ENCODE results near the gene LIPN. TPM values are rescaled to one million over a fixed set of nuclear protein-coding genes. Genes with fewer than 3 reads are reported as not detected.

Gene LIPN
- total and polyA plus RNA-seq, 2 donors (not counting 3 experiments of a cell fraction or from before 2014, with no cell fraction given), result not detected

DNA sequence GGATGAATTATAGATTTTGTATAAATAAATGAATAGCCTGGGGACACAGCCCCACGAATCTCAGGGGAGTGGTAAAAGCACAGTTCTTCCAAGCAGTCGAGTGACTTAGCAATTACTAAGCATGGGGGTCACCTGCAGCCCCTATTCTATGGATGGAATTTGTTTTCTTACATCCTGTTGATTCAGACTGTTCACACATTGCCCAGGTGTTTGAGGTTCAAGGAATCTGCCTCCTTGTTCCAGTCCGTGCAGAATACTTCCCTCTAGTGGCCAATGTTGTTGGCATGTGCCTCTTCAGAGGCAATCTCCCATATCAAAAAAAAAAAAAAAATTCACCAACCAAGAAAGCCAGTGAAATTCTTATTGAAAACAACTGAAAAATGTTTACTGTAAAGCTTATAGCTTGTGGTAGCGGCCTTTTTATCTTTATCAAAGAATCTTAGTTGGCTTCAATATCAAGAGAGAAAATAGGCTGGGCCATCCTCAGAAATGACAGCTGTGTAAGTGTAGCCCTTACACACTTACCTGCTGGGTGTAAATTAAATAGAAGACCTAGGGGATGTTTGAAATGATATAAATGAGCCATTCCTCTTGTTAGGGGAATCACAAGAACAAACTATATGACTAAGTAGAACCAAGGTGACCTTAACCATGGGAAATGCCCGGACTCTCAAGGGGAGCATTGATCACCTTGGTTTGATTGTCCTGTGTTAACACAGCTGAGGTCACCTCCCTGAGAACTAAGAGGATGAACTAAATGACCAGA is 50.6 kb downstream of the LIPN start:
- Histone ChIP-seq H3K36me3 (ENCODE audit: control insufficient read depth in 2 of 2, extremely low read depth in 1 of 2, insufficient read depth in 2 of 2, low read length in 2 of 2) (no peaks in the 10 kb centered on the region), H3K4me2 (ENCODE audit: insufficient read depth, low read length) (no peak overlapping the region), H3K9me1 (replicated peaks; ENCODE audit: control insufficient read depth, extremely low read depth, insufficient read depth, low read length) (no peaks in the 10 kb centered on the region), H3K9ac (replicated peaks; ENCODE audit: extremely low read depth, insufficient read depth, low read length) (no peak overlapping the region), H2AFZ (ENCODE audit: low read depth, low read length) (no peak overlapping the region), H3K27me3 (ENCODE audit: control insufficient read depth in 2 of 2, insufficient read depth in 2 of 2, low read length in 2 of 2) (no peaks in the 10 kb centered on the region), H3K79me2 (ENCODE audit: control insufficient read depth, insufficient read depth, low read length) (no peaks in the 10 kb centered on the region), H3K9me3 (replicated peaks; ENCODE audit: control insufficient read depth, insufficient read depth, low read length) (no peaks in the 10 kb centered on the region), H4K20me1 (replicated peaks; ENCODE audit: control insufficient read depth, extremely low read depth, insufficient read depth, low read length) (no peaks in the 10 kb centered on the region), H3K4me3 (replicated peaks in 1 of 3; ENCODE audit: insufficient read depth in 1 of 3, low read depth in 1 of 3, low read length in 3 of 3) (no peak overlapping the region), H3K27ac (ENCODE audit: insufficient read depth, low read depth, low read length) (no peak overlapping the region), H3K4me1 (ENCODE audit: control insufficient read depth, extremely low read depth, insufficient read depth, low read length) (peaks cover 3% of the 10 kb centered on the region)
- peak; percentile 64 for DNase-seq (ENCODE audit: low read depth, low spot score)
- ChIA-PET POLR2A (no interaction called here), CTCF (interaction anchor here (0.7 to 6.5 kb wide), 23 partner anchors 11 to 964 kb away, joined by 3 to 164 read pairs (median 4); partner anchors contain the start of gene RNLS)
- intact Hi-C loops (cut with micrococcal nuclease), result loop anchor here (1.0 to 5.0 kb wide), 3 partner anchors 122 to 245 kb away; partner anchors contain the start of gene RNLS
- TF ChIP-seq GATA2 (IDR thresholded peaks at IDR 0.05; ENCODE audit: insufficient read depth, insufficient read length, low read depth, low read length), result no peak
- TF ChIP-seq, protein P1, sequence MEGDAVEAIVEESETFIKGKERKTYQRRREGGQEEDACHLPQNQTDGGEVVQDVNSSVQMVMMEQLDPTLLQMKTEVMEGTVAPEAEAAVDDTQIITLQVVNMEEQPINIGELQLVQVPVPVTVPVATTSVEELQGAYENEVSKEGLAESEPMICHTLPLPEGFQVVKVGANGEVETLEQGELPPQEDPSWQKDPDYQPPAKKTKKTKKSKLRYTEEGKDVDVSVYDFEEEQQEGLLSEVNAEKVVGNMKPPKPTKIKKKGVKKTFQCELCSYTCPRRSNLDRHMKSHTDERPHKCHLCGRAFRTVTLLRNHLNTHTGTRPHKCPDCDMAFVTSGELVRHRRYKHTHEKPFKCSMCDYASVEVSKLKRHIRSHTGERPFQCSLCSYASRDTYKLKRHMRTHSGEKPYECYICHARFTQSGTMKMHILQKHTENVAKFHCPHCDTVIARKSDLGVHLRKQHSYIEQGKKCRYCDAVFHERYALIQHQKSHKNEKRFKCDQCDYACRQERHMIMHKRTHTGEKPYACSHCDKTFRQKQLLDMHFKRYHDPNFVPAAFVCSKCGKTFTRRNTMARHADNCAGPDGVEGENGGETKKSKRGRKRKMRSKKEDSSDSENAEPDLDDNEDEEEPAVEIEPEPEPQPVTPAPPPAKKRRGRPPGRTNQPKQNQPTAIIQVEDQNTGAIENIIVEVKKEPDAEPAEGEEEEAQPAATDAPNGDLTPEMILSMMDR (IDR thresholded peaks at IDR 0.05; ENCODE audit: extremely low read depth in 1 of 2, insufficient read depth in 1 of 2, low read depth in 1 of 2, low read length in 2 of 2), result peak; percentile 69 to 72
- dilution Hi-C loops (cut with MboI; ENCODE audit: extremely low pct_ligation_motif_present, low sequenced_read_pairs), result no loop called here
- peak; percentile 87 for FAIRE-seq
- no TSS peak for BruUV-seq (replicated peaks)

DNA sequence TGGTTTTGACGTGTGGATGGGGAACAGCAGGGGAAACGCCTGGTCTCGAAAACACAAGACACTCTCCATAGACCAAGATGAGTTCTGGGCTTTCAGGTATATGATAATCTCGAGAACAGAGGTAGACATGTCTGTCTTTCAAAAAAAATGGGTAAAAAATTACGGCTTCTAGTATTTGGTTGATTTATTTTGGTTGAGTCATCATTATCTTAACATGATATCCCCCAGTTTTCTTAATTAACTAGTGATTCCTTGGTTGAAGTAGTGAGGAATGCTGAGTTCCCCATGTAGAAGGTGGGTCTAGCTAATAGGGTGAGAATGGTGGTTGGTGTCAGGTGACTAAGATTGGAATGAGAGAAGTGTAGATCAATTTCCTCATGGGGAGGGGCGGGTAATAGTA is 53.4 kb downstream of the LIPN start:
- Histone ChIP-seq H3K27ac (ENCODE audit: insufficient read depth, low read depth, low read length) (no peak overlapping the region), H3K9me1 (replicated peaks; ENCODE audit: control insufficient read depth, extremely low read depth, insufficient read depth, low read length) (no peaks in the 10 kb centered on the region), H3K79me2 (ENCODE audit: control insufficient read depth, insufficient read depth, low read length) (no peaks in the 10 kb centered on the region), H3K4me1 (ENCODE audit: control insufficient read depth, extremely low read depth, insufficient read depth, low read length) (no peaks in the 10 kb centered on the region), H3K27me3 (ENCODE audit: control insufficient read depth in 2 of 2, insufficient read depth in 2 of 2, low read length in 2 of 2) (peaks cover 0 to 7% of the 10 kb centered on the region in 2 experiments), H3K36me3 (ENCODE audit: control insufficient read depth in 2 of 2, extremely low read depth in 1 of 2, insufficient read depth in 2 of 2, low read length in 2 of 2) (no peaks in the 10 kb centered on the region), H2AFZ (ENCODE audit: low read depth, low read length) (no peak overlapping the region), H4K20me1 (replicated peaks; ENCODE audit: control insufficient read depth, extremely low read depth, insufficient read depth, low read length) (no peaks in the 10 kb centered on the region), H3K9ac (replicated peaks; ENCODE audit: extremely low read depth, insufficient read depth, low read length) (no peak overlapping the region), H3K4me3 (replicated peaks in 1 of 3; ENCODE audit: insufficient read depth in 1 of 3, low read depth in 1 of 3, low read length in 3 of 3) (no peak overlapping the region), H3K4me2 (ENCODE audit: insufficient read depth, low read length) (no peak overlapping the region), H3K9me3 (replicated peaks; ENCODE audit: control insufficient read depth, insufficient read depth, low read length) (no peaks in the 10 kb centered on the region)
- ChIA-PET CTCF (interaction anchor here (1.0 to 6.5 kb wide), 4 partner anchors 8 to 247 kb away, joined by 3 to 164 read pairs (median 4); no protein-coding TSS in a partner anchor), POLR2A (no interaction called here)
- no peak for TF ChIP-seq MYC (IDR thresholded peaks at IDR 0.05; ENCODE audit: low read depth, low read length)
- TF ChIP-seq, protein P2, sequence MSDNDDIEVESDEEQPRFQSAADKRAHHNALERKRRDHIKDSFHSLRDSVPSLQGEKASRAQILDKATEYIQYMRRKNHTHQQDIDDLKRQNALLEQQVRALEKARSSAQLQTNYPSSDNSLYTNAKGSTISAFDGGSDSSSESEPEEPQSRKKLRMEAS (IDR thresholded peaks at IDR 0.05; ENCODE audit: insufficient read depth, insufficient read length), result no peak
- TF ChIP-seq POLR2A (IDR thresholded peaks at IDR 0.05; ENCODE audit: low read depth, low read length), result no peak
- TF ChIP-seq JUN (IDR thresholded peaks at IDR 0.05; ENCODE audit: borderline replicate concordance, insufficient read depth, insufficient read length, low read depth), result no peak
- TF ChIP-seq EZH2 (IDR thresholded peaks at IDR 0.05; ENCODE audit: borderline replicate concordance, low read depth, low read length, severe bottlenecking), result no peak
- TF ChIP-seq GATA2 (IDR thresholded peaks at IDR 0.05; ENCODE audit: insufficient read depth, insufficient read length, low read depth, low read length), result no peak
- no peak for TF ChIP-seq POLR2AphosphoS5 (IDR thresholded peaks at IDR 0.05; ENCODE audit: insufficient read depth, low read depth, low read length)
- TF ChIP-seq FOS (IDR thresholded peaks at IDR 0.05; ENCODE audit: borderline replicate concordance, insufficient read depth, low read length), result no peak
- TF ChIP-seq, protein P1 (IDR thresholded peaks at IDR 0.05; ENCODE audit: extremely low read depth in 1 of 2, insufficient read depth in 1 of 2, low read depth in 1 of 2, low read length in 2 of 2), result no peak
- BruUV-seq (replicated peaks), result no TSS peak
- no peak for FAIRE-seq
- dilution Hi-C loops (cut with MboI; ENCODE audit: extremely low pct_ligation_motif_present, low sequenced_read_pairs), result no loop called here
- intact Hi-C loops (cut with micrococcal nuclease), result loop anchor here (5.0 kb wide), 1 partner anchor 231 kb away; the partner anchor contains the start of gene RNLS
- no peak for DNase-seq (ENCODE audit: low read depth, low spot score)

All from endothelial cell of umbilical vein (primary cell).